HepG2 (cell line): ENCODE results near the gene RNU6-1. TPM values are rescaled to one million over a fixed set of nuclear protein-coding genes. Genes with fewer than 3 reads are reported as not detected.

Experiments used
- ATAC-seq: fragments of 200-7000 bp; cut with Tn5 transposase; 3 replicates; pipeline ENCODE4 v1.9.1; 2020; ENCODE audit warnings: mild to moderate bottlenecking, moderate library complexity
- BruUV-seq: library from RNA; stranded (reverse); fragments of 400-500 nt; replicated peaks from 2 replicates; lab custom pipeline; 2021; lab: Mats Ljungman, UMichigan
- CTCF ChIA-PET: fragments of 300-600 bp; formaldehyde crosslinking; extraction: SDS; loops from one replicate; lab custom pipeline; 2021; ENCODE audit warnings: low total read pairs, inconsistent platforms, low intra/inter-chr PET ratio; lab: Yijun Ruan, JAX
- POLR2A ChIA-PET: fragments of 350-600 bp; sonication (Branson Sonifier 250); formaldehyde crosslinking; loops from one replicate; lab custom pipeline; 2020; ENCODE audit warnings: antibody characterized with exemption, inconsistent platforms; lab: Yijun Ruan, JAX
- DNase-seq: peaks from one replicate; pipeline ENCODE4 v3.0.0-alpha.2; 2015; ENCODE audit warnings: low spot score
- FAIRE-seq: peaks from 3 replicates; lab custom pipeline; 2011; peaks lifted over from hg19 to GRCh38; lab: Jason Lieb, UNC
- H2AFZ ChIP-seq: one replicate; pipeline ENCODE4 v1.6.1; 2011; ENCODE audit warnings: low read length, inconsistent platforms
- H3K27ac ChIP-seq: fragments of 300-600 bp; 3 replicates; pipeline ENCODE4 v1.8.0; 2011; ENCODE audit warnings: mixed run types, mild to moderate bottlenecking, mixed read lengths, low read length, inconsistent platforms; ENCODE audit not compliant: insufficient read depth; ENCODE audit errors: extremely low read length
- H3K27me3 ChIP-seq, 2 experiments: fragments of 200-600 bp in 1 of 2; 2 replicates in 1 of 2; 3 replicates in 1 of 2; pipeline versions ENCODE4 v1.6.0 to v1.8.0; 2011; ENCODE audit warnings: low read length in 2 of 2, mild to moderate bottlenecking in 2 of 2, moderate library complexity in 2 of 2, inconsistent platforms in 1 of 2; ENCODE audit not compliant: insufficient read depth in 2 of 2, control insufficient read depth in 1 of 2
- H3K36me3 ChIP-seq, 2 experiments: fragments of 200-600 bp in 1 of 2; replicated peaks in 1 of 2; 2 replicates in 1 of 2; 3 replicates in 1 of 2; pipeline versions ENCODE4 v1.5.1 to v1.8.0; 2011; ENCODE audit warnings: low read length in 2 of 2, inconsistent platforms in 1 of 2; ENCODE audit not compliant: insufficient read depth in 2 of 2, control insufficient read depth in 1 of 2
- H3K4me1 ChIP-seq: 2 replicates; pipeline ENCODE4 v1.5.1; 2012; ENCODE audit warnings: low read length, inconsistent platforms; ENCODE audit not compliant: insufficient read depth
- H3K4me2 ChIP-seq: 2 replicates; pipeline ENCODE4 v1.6.0; 2011; ENCODE audit warnings: low read depth, low read length, inconsistent platforms
- H3K4me3 ChIP-seq, 3 experiments: fragments of 200-600 bp in 1 of 3; sonication (generic), shearing (Covaris generic) in 1 of 3; replicated peaks in 1 of 3; 2 replicates each; pipeline ENCODE4 v1.5.1; 2011 to 2016; ENCODE audit warnings: low read length in 3 of 3, inconsistent platforms in 2 of 3, low read depth in 2 of 3, mild to moderate bottlenecking in 2 of 3, control low read depth in 1 of 3, mixed read lengths in 1 of 3; ENCODE audit not compliant: insufficient read depth in 1 of 3
- H3K79me2 ChIP-seq: one replicate; pipeline ENCODE4 v1.6.1; 2011; ENCODE audit warnings: low read length, inconsistent platforms; ENCODE audit not compliant: insufficient read depth
- H3K9ac ChIP-seq: 2 replicates; pipeline ENCODE4 v1.6.0; 2011; ENCODE audit warnings: mild to moderate bottlenecking, low read depth, low read length, inconsistent platforms; ENCODE audit not compliant: insufficient read depth
- H3K9me3 ChIP-seq: 2 replicates; pipeline ENCODE4 v1.5.1; 2012; ENCODE audit warnings: mild to moderate bottlenecking, low read length
- H4K20me1 ChIP-seq: 2 replicates; pipeline ENCODE4 v1.6.0; 2011; ENCODE audit warnings: inconsistent platforms, mild to moderate bottlenecking, low read length, moderate library complexity; ENCODE audit not compliant: insufficient read depth
- IRF2 ChIP-seq: IDR thresholded peaks from 2 replicates; pipeline ENCODE4 v1.6.1; 2018; ENCODE audit warnings: missing genetic modification reagents, missing compliant biosample characterization
- KDM5A ChIP-seq: fragments of 200-600 bp; sonication (generic); IDR thresholded peaks from 2 replicates; pipeline ENCODE4 v1.7.0; 2018; ENCODE audit warnings: antibody characterized with exemption, mild to moderate bottlenecking, low read length, borderline replicate concordance
- MAFF ChIP-seq: IDR thresholded peaks from 2 replicates; pipeline ENCODE4 v1.6.1; 2011; ENCODE audit warnings: low read depth, low read length, improper control_type of control experiment
- NFYB ChIP-seq: sonication (generic); formaldehyde crosslinking; IDR thresholded peaks from 2 replicates; pipeline ENCODE4 v1.4.0; 2020; ENCODE audit warnings: missing genetic modification reagents
- TEF ChIP-seq: sonication (generic); formaldehyde crosslinking; IDR thresholded peaks from 2 replicates; pipeline ENCODE4 v1.5.0; 2020; ENCODE audit warnings: missing genetic modification reagents
- ZBTB20 ChIP-seq: sonication (generic); formaldehyde crosslinking; IDR thresholded peaks from 2 replicates; pipeline ENCODE4 v1.8.1; 2023; ENCODE audit warnings: missing genetic modification reagents, low read depth, mild to moderate bottlenecking, borderline replicate concordance
- ZNF263 ChIP-seq: sonication (generic); formaldehyde crosslinking; IDR thresholded peaks from 2 replicates; pipeline ENCODE4 v1.4.0; 2020; ENCODE audit warnings: missing genetic modification reagents
- WGBS: methylation state at CpG from one replicate; pipeline ENCODE4 v1.1.6; 2017; ENCODE audit warnings: low lambda C conversion rate; 5-methylcytosine and 5-hydroxymethylcytosine counted together
- in situ Hi-C: cut with HindIII; loops from 2 replicates; pipeline ENCODE4 v1.10.0; 2017; ENCODE audit warnings: low pct_unique_long_range_greater_than_20kb; ENCODE audit not compliant: extremely low pct_ligation_motif_present
- intact Hi-C: fragments of 100-400 bp; cut with micrococcal nuclease; formaldehyde crosslinking; loops from one replicate; pipeline ENCODE4 v1.10.0; 2022; ENCODE audit not compliant: unreplicated experiment
- polyA plus RNA-seq, 8 experiments: library from polyadenylated mRNA; depleted of rRNA in 3 of 8; stranded (reverse) in 7 of 8; unstranded in 1 of 8; fragments of >200 nt; fragmentation: Illumina TruSeq in 4 of 8; extraction: Trizol in 4 of 8; gene quantifications; 2 replicates each; pipeline versions ENCODE4 v1.2.1 to v1.2.3, GENCODE V29; 2011 to 2016; ENCODE audit warnings: low read depth in 4 of 8, missing spikeins in 1 of 8, mixed read lengths in 1 of 8; ENCODE audit not compliant: insufficient read depth in 1 of 8
- total RNA-seq, 5 experiments: library from RNA; depleted of rRNA; stranded (reverse); fragments of >200 nt; fragmentation: Illumina TruSeq; extraction: Trizol; gene quantifications; 2 replicates each; pipeline ENCODE4 v1.2.3, GENCODE V29; 2016; ENCODE audit warnings: low read depth in 1 of 5

The RNU6-1 gene
- total and polyA plus RNA-seq, 2 of the 13 experiments (the other 11 are each of a cell fraction or from before 2014, with no cell fraction given), result under 0.01 TPM; not detected in 1

GRCh38 chr15:67836134-67836455 is 3.8 kb downstream of the RNU6-1 start:
- CTCF ChIA-PET, result interaction anchor here (1.4 to 4.5 kb wide), 2 partner anchors 377 to 380 kb away, joined by 4 to 50 read pairs; no protein-coding TSS in a partner anchor
- H3K4me3 ChIP-seq, result peak overlapping the region; percentile 36 to 77 (median 38); a peak in 4 of 6 replicates
- H3K9ac ChIP-seq, result no peak overlapping the region; the same call in 1 of the 2 replicates
- no peak overlapping the region for H3K27ac ChIP-seq
- in situ Hi-C loops, result loop anchor here (5.0 to 10.0 kb wide), 2 partner anchors 379 to 891 kb away; no protein-coding TSS in a partner anchor
- no peak for DNase-seq
- peaks cover 54% of the 10 kb centered on the region for H3K4me1 ChIP-seq
- peak overlapping the region; percentile 85 for H3K4me2 ChIP-seq
- WGBS, result 25% methylated on average over 16 of the region's 16 CpGs
- intact Hi-C loops, result loop anchor here (1.0 to 5.0 kb wide), 3 partner anchors 294 to 529 kb away; partner anchors contain the start of gene MAP2K5
- POLR2A ChIA-PET, result no interaction called here
- no peak for ATAC-seq
- no peaks in the 10 kb centered on the region for H3K36me3 ChIP-seq
- H4K20me1 ChIP-seq, result no peaks in the 10 kb centered on the region
- BruUV-seq, result no TSS peak
- no peaks in the 10 kb centered on the region for H3K79me2 ChIP-seq
- no peaks in the 10 kb centered on the region for H3K9me3 ChIP-seq
- peaks cover 5 to 46% of the 10 kb centered on the region in 2 experiments for H3K27me3 ChIP-seq
- no peak for FAIRE-seq
- H2AFZ ChIP-seq, result no peak overlapping the region
- TF ChIP-seq IRF2 (CRISPR knock-in tag) (no peak), TEF (CRISPR knock-in tag) (no peak), ZBTB20 (CRISPR knock-in tag) (0 out of 2 replicates have a peak, but pooled peaks have one; percentile 15), ZNF263 (CRISPR knock-in tag) (no peak), MAFF (no peak), KDM5A (no peak), NFYB (CRISPR knock-in tag) (no peak)
- TF ChIP-seq, all 625 proteins: peak for 1
